H1 (cell line): ENCODE data around the gene UTRN. TPM values are rescaled to one million over a fixed set of nuclear protein-coding genes. Genes with fewer than 3 reads are reported as not detected.
A peak's percentile ranks its signal among the peaks of the same experiment; 100 is the strongest.

Source experiments
- CTCF ChIA-PET: fragments of 300-600 bp; sonication (Branson Sonifier 250); formaldehyde crosslinking; loops from one replicate; lab custom pipeline; 2021; ENCODE audit not compliant: partially characterized antibody; lab: Charles Lee
- POLR2A ChIA-PET: fragments of 300-600 bp; sonication (Branson Sonifier 250); formaldehyde crosslinking; loops from one replicate; lab custom pipeline; 2021; ENCODE audit warnings: inconsistent platforms; ENCODE audit not compliant: partially characterized antibody; lab: Charles Lee
- DNase-seq, 2 experiments: peaks; one replicate each; pipeline versions ENCODE4 v3.0.0 to v3.0.0-alpha.2; 2010 to 2022; ENCODE audit warnings: low spot score in 2 of 2, low read depth in 1 of 2, mixed read lengths in 1 of 2
- FAIRE-seq: peaks from 2 replicates; lab custom pipeline; 2011; peaks lifted over from hg19 to GRCh38; lab: Jason Lieb, UNC
- H2AFZ ChIP-seq: 2 replicates; pipeline ENCODE4 v1.8.1; 2012; ENCODE audit warnings: low read length, inconsistent platforms
- H2AK5ac ChIP-seq: 2 replicates; pipeline ENCODE4 v1.6.1; 2013; ENCODE audit warnings: low read depth, low read length
- H2BK120ac ChIP-seq: replicated peaks from 2 replicates; pipeline ENCODE3; 2013; ENCODE audit warnings: low read depth, low read length, inconsistent platforms
- H2BK12ac ChIP-seq: 2 replicates; pipeline ENCODE4 v1.6.1; 2013; ENCODE audit warnings: low read depth, low read length
- H2BK15ac ChIP-seq: 2 replicates; pipeline ENCODE4 v1.6.1; 2013; ENCODE audit warnings: low read length
- H2BK20ac ChIP-seq: 2 replicates; pipeline ENCODE4 v1.6.1; 2013; ENCODE audit warnings: low read length
- H2BK5ac ChIP-seq: 2 replicates; pipeline ENCODE4 v1.6.1; 2013; ENCODE audit warnings: low read depth, low read length
- H3K14ac ChIP-seq: 2 replicates; pipeline ENCODE4 v1.6.1; 2013; ENCODE audit warnings: inconsistent platforms; ENCODE audit not compliant: insufficient read length
- H3K18ac ChIP-seq: 2 replicates; pipeline ENCODE4 v1.6.1; 2013; ENCODE audit warnings: low read length; ENCODE audit errors: extremely low read depth
- H3K23ac ChIP-seq: 2 replicates; pipeline ENCODE4 v1.6.1; 2013; ENCODE audit warnings: inconsistent platforms; ENCODE audit not compliant: insufficient read length
- H3K23me2 ChIP-seq: 2 replicates; pipeline ENCODE4 v1.6.1; 2013; ENCODE audit warnings: low read depth, low read length
- H3K27ac ChIP-seq: 2 replicates; pipeline ENCODE4 v1.6.1; 2011; ENCODE audit warnings: low read depth, low read length, inconsistent platforms
- H3K27me3 ChIP-seq, 4 experiments: replicated peaks in 1 of 4; 1 replicate in 1 of 4; 2 replicates in 3 of 4; pipeline versions ENCODE4 v1.6.1 to v1.8.1; 2011 to 2013; ENCODE audit warnings: low read length in 3 of 4, mild to moderate bottlenecking in 3 of 4, inconsistent platforms in 2 of 4, mixed read lengths in 2 of 4, moderate library complexity in 1 of 4; ENCODE audit not compliant: control insufficient read depth in 3 of 4, insufficient read depth in 3 of 4; ENCODE audit errors: extremely low read depth in 1 of 4
- H3K36me3 ChIP-seq, 4 experiments: 2 replicates each; pipeline versions ENCODE4 v1.6.1 to v1.8.1; 2011 to 2013; ENCODE audit warnings: mild to moderate bottlenecking in 4 of 4, low read length in 3 of 4, moderate library complexity in 2 of 4, control low read depth in 1 of 4, inconsistent platforms in 1 of 4; ENCODE audit not compliant: insufficient read depth in 4 of 4, control insufficient read depth in 2 of 4
- H3K4ac ChIP-seq: replicated peaks from 2 replicates; pipeline ENCODE3; 2013; ENCODE audit warnings: low read length, low read depth, mixed read lengths, inconsistent platforms; ENCODE audit not compliant: insufficient read length
- H3K4me1 ChIP-seq, 4 experiments: replicated peaks in 1 of 4; 1 replicate in 1 of 4; 2 replicates in 3 of 4; pipeline versions ENCODE4 v1.6.1 to v1.8.1; 2011 to 2013; ENCODE audit warnings: low read length in 3 of 4, inconsistent platforms in 2 of 4, mixed read lengths in 1 of 4; ENCODE audit not compliant: insufficient read depth in 4 of 4, control insufficient read depth in 3 of 4
- H3K4me2 ChIP-seq, 2 experiments: 2 replicates each; pipeline versions ENCODE4 v1.6.1 to v1.8.1; 2011 to 2013; ENCODE audit warnings: low read depth in 2 of 2, low read length in 2 of 2, control low read depth in 1 of 2, inconsistent platforms in 1 of 2, mild to moderate bottlenecking in 1 of 2; ENCODE audit not compliant: insufficient read depth in 1 of 2
- H3K4me3 ChIP-seq, 4 experiments: fragments of 200-600, 300-600 bp in 1 of 4; sonication (generic), shearing (Covaris generic), sonication (Bioruptor Twin) in 1 of 4; 2 replicates each; pipeline versions ENCODE4 v1.5.1 to v1.8.1; 2011 to 2016; ENCODE audit warnings: low read length in 4 of 4, low read depth in 3 of 4, control low read depth in 2 of 4, inconsistent platforms in 2 of 4, mild to moderate bottlenecking in 2 of 4, mixed read lengths in 1 of 4, moderate library complexity in 1 of 4; ENCODE audit not compliant: insufficient read depth in 2 of 4; ENCODE audit errors: extremely low read depth in 1 of 4
- H3K56ac ChIP-seq: replicated peaks from 2 replicates; pipeline ENCODE3; 2013; ENCODE audit warnings: low read depth, mild to moderate bottlenecking, mixed read lengths, low read length, inconsistent platforms; ENCODE audit not compliant: insufficient read length
- H3K79me1 ChIP-seq: 2 replicates; pipeline ENCODE4 v1.6.1; 2013; ENCODE audit warnings: low read depth, low read length, control low read depth
- H3K79me2 ChIP-seq, 2 experiments: 2 replicates each; pipeline versions ENCODE4 v1.6.1 to v1.8.1; 2012 to 2013; ENCODE audit warnings: low read length in 2 of 2, mild to moderate bottlenecking in 2 of 2, inconsistent platforms in 1 of 2; ENCODE audit not compliant: insufficient read depth in 2 of 2, control insufficient read depth in 1 of 2
- H3K9ac ChIP-seq, 4 experiments: replicated peaks in 1 of 4; 1 replicate in 1 of 4; 2 replicates in 3 of 4; pipeline versions ENCODE4 v1.6.1 to v1.8.1; 2011 to 2013; ENCODE audit warnings: low read depth in 3 of 4, low read length in 3 of 4, control low read depth in 2 of 4, mild to moderate bottlenecking in 2 of 4, moderate library complexity in 2 of 4, inconsistent platforms in 1 of 4; ENCODE audit errors: extremely low read depth in 1 of 4
- H3K9me3 ChIP-seq, 2 experiments: 2 replicates each; pipeline versions ENCODE4 v1.6.1 to v1.8.1; 2012 to 2013; ENCODE audit warnings: mild to moderate bottlenecking in 2 of 2, moderate library complexity in 2 of 2, control low read depth in 1 of 2, inconsistent platforms in 1 of 2, low read depth in 1 of 2, low read length in 1 of 2, mixed read lengths in 1 of 2; ENCODE audit not compliant: insufficient read depth in 2 of 2
- H4K20me1 ChIP-seq, 2 experiments: replicated peaks in 1 of 2; 2 replicates each; pipeline versions ENCODE3 to v1.8.1; 2011 to 2013; ENCODE audit warnings: inconsistent platforms in 2 of 2, low read length in 2 of 2, mild to moderate bottlenecking in 1 of 2; ENCODE audit not compliant: insufficient read depth in 2 of 2, control insufficient read depth in 1 of 2
- H4K5ac ChIP-seq: 2 replicates; pipeline ENCODE4 v1.6.1; 2013; ENCODE audit warnings: low read length, low read depth, mixed read lengths, inconsistent platforms; ENCODE audit not compliant: insufficient read length
- H4K8ac ChIP-seq: 2 replicates; pipeline ENCODE4 v1.8.0; 2013; ENCODE audit warnings: mild to moderate bottlenecking, moderate library complexity, low read length, inconsistent platforms; ENCODE audit not compliant: insufficient read depth; ENCODE audit errors: extremely low read depth
- H4K91ac ChIP-seq: replicated peaks from 2 replicates; pipeline ENCODE3; 2013; ENCODE audit warnings: low read length, mixed read lengths, inconsistent platforms; ENCODE audit not compliant: insufficient read length
- HDAC6 ChIP-seq: IDR thresholded peaks from one replicate; pipeline ENCODE4 v1.7.1; 2012; ENCODE audit warnings: low read depth, mild to moderate bottlenecking, inconsistent platforms, low read length, moderate library complexity
- POLR2A ChIP-seq, 2 experiments: IDR thresholded peaks; 1 replicate in 1 of 2; 2 replicates in 1 of 2; pipeline ENCODE4 v1.6.1; 2011; ENCODE audit warnings: low read depth in 2 of 2, low read length in 2 of 2, mild to moderate bottlenecking in 2 of 2; ENCODE audit errors: control extremely low read depth in 1 of 2
- SIN3A ChIP-seq, 2 experiments: IDR thresholded peaks in 1 of 2; conservative IDR thresholded peaks in 1 of 2; 2 replicates each; pipeline ENCODE4 v1.6.1; 2011 to 2012; ENCODE audit warnings: low read length in 2 of 2, improper control_type of control experiment in 1 of 2, low read depth in 1 of 2, mild to moderate bottlenecking in 1 of 2
- SP1 ChIP-seq: IDR thresholded peaks from 2 replicates; pipeline ENCODE4 v1.6.1; 2011; ENCODE audit warnings: low read depth, low read length
- TAF7 ChIP-seq: optimal IDR thresholded peaks from 2 replicates; pipeline ENCODE3; 2011; ENCODE audit warnings: low read depth, mild to moderate bottlenecking, inconsistent platforms, low read length, moderate library complexity, borderline replicate concordance
- TEAD4 ChIP-seq: IDR thresholded peaks from 2 replicates; pipeline ENCODE4 v1.6.1; 2012; ENCODE audit warnings: low read depth, low read length, inconsistent platforms, mixed read lengths
- YY1 ChIP-seq: IDR thresholded peaks from 2 replicates; pipeline ENCODE4 v1.6.1; 2011; ENCODE audit warnings: low read depth, mild to moderate bottlenecking, low read length
- WGBS, 2 experiments: shearing (Covaris generic) in 1 of 2; methylation state at CpG; one replicate each; pipeline versions ENCODE4 v1.1.6 to v1.1.7; 2013 to 2015; ENCODE audit warnings: low lambda C conversion rate in 2 of 2, mixed read lengths in 2 of 2, inconsistent platforms in 1 of 2, low coverage in 1 of 2, missing lambda C conversion rate in 1 of 2; ENCODE audit not compliant: insufficient replicate concordance in 2 of 2, insufficient coverage in 1 of 2, insufficient read length in 1 of 2; ENCODE audit errors: extremely low coverage in 1 of 2, missing lambda C conversion rate in 1 of 2; 5-methylcytosine and 5-hydroxymethylcytosine counted together
- polyA plus RNA-seq, 7 experiments: library from polyadenylated mRNA; depleted of rRNA in 3 of 7; stranded (reverse) in 5 of 7; unstranded in 2 of 7; fragments of >200 nt in 5 of 7; fragments of 200-250 nt in 2 of 7; gene quantifications; 1 replicate in 5 of 7; 2 replicates in 1 of 7; 4 replicates in 1 of 7; pipeline versions ENCODE4 v1.2.1 to v1.2.3, GENCODE V29; 2011 to 2013; ENCODE audit warnings: missing spikeins in 2 of 7, mixed read lengths in 2 of 7
- total RNA-seq: library from RNA; stranded (reverse); fragmentation: NEBNext Ultra II Directional; extraction: Animal tissue kit (Norgen Biotek cat#: 25700); gene quantifications from 2 replicates; pipeline ENCODE4 v1.2.1, GENCODE V29; 2021

UTRN gene
- total and polyA plus RNA-seq, 2 of the 8 experiments (the other 6 are each of a cell fraction or from before 2014, with no cell fraction given), result 25.0 to 112 TPM

- Histone ChIP-seq H3K4me3 (peak overlapping the region in 3 of 4 experiments; percentile 19 to 48 (median 36); a peak in 4 of 8 replicates), H3K23me2 (no peaks in the 10 kb centered on the region), H4K91ac (no peak overlapping the region), H3K4me2 (peak overlapping the region; percentile 69 to 91), H3K18ac (no peak overlapping the region; the same call in 1 of the 2 replicates), H3K56ac (no peak overlapping the region), H3K23ac (no peak overlapping the region), H3K79me2 (peaks cover 0 to 70% of the 10 kb centered on the region in 2 experiments; a peak in 3 of 4 replicates), H3K79me1 (no peaks in the 10 kb centered on the region; the same call in 1 of the 2 replicates), H2BK120ac (no peak overlapping the region), H2AFZ (no peak overlapping the region), H3K14ac (no peak overlapping the region), H2AK5ac (peak overlapping the region; percentile 91; the same call in 1 of the 2 replicates), H3K27ac (peak overlapping the region; percentile 53; the same call in 1 of the 2 replicates), H4K8ac (no peak overlapping the region), H3K4me1 (peaks cover 6 to 31% (median 27%) of the 10 kb centered on the region in 4 experiments), H3K4ac (no peak overlapping the region), H2BK20ac (peak overlapping the region; percentile 83; the same call in 1 of the 2 replicates), H3K27me3 (no peaks in the 10 kb centered on the region), H3K9me3 (no peaks in the 10 kb centered on the region), H4K20me1 (peaks cover 0 to 2% of the 10 kb centered on the region in 2 experiments), H2BK5ac (peak overlapping the region; percentile 78; the same call in 1 of the 2 replicates), H2BK15ac (no peak overlapping the region), H2BK12ac (peak overlapping the region; percentile 95), H3K9ac (no peak overlapping the region; a peak in 1 of 7 replicates), H4K5ac (no peak overlapping the region), H3K36me3 (no peaks in the 10 kb centered on the region)
- peak in 1 of 2 experiments; percentile 25; a peak in 1 of 3 replicates for TF ChIP-seq POLR2A (IDR thresholded peaks at IDR 0.05; ENCODE audit: control extremely low read depth in 1 of 2, low read depth in 2 of 2, low read length in 2 of 2)
- TF ChIP-seq TEAD4, result peak; percentile 85
- no peak for TF ChIP-seq HDAC6
- no peak for TF ChIP-seq TAF7
- TF ChIP-seq SP1, result 0 out of 2 replicates have a peak, but pooled peaks have one; percentile 52
- 0 out of 2 replicates have a peak, but pooled peaks have one; percentile 9 for TF ChIP-seq YY1
- 0 out of 4 replicates have a peak, but pooled peaks of 1 of the 2 experiments have one; percentile 31 for TF ChIP-seq SIN3A (conservative IDR thresholded peaks at IDR 0.05 in 1 of 2, IDR thresholded peaks at IDR 0.05 in 1 of 2; ENCODE audit: low read depth in 1 of 2, low read length in 2 of 2)
- FAIRE-seq (peak; percentile 36), DNase-seq (no peak)
- POLR2A ChIA-PET, result interaction anchor here (1.0 to 2.4 kb wide), 4 partner anchors 9 to 46 kb away, joined by 3 to 7 read pairs (median 6); partner anchors contain the start of gene UTRN
- CTCF ChIA-PET, result interaction anchor here (1.3 kb wide), 1 partner anchor 9 kb away, joined by 3 read pairs; no protein-coding TSS in a partner anchor
- WGBS, 2 experiments, result 64% methylated on average over 8 of the region's 8 CpGs; no CpG with 5 or more reads in 1 of the 2 experiments
These were observed 46.4 kb downstream of the UTRN start for GRCh38 chr6:144331491-144331969.
